GM21528 (cell line): ENCODE results near the gene BCL2.
"Not testable (repeated sequence)": the region's sequence is repeated elsewhere in the genome, so short reads cannot be mapped to it uniquely, and the experiment has no call there.

Experiments
- ATAC-seq: cut with Tn5 transposase; IDR thresholded peaks from one replicate; pipeline ENCODE4 v1.9.1; 2021; ENCODE audit warnings: mild to moderate bottlenecking, moderate library complexity; ENCODE audit not compliant: unreplicated experiment, low FRiP score

The BCL2 gene

DNA sequence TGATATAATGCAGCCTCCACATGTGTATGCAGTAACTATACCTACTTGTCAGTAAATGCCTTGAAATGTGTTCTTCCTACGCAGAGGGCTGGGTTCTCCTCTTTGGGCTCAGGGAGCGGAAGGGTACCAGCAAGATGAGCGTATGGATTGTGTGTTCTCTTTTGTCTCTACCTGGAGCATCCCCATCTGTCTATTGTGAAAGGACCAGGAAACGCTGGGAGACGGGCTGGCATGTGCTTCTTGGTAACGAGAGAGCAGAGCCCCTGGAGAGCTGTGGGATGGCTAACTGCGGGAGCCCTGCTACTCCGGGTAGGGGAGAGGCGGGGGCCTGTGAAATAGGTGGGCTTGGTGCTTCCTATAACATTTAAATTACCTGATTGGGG lies 80.9 kb downstream of the BCL2 start:
- no peak for ATAC-seq

GRCh38 chr18:63237881-63238692 lies 81.5 kb downstream of the BCL2 start:
- ATAC-seq: no peak

DNA sequence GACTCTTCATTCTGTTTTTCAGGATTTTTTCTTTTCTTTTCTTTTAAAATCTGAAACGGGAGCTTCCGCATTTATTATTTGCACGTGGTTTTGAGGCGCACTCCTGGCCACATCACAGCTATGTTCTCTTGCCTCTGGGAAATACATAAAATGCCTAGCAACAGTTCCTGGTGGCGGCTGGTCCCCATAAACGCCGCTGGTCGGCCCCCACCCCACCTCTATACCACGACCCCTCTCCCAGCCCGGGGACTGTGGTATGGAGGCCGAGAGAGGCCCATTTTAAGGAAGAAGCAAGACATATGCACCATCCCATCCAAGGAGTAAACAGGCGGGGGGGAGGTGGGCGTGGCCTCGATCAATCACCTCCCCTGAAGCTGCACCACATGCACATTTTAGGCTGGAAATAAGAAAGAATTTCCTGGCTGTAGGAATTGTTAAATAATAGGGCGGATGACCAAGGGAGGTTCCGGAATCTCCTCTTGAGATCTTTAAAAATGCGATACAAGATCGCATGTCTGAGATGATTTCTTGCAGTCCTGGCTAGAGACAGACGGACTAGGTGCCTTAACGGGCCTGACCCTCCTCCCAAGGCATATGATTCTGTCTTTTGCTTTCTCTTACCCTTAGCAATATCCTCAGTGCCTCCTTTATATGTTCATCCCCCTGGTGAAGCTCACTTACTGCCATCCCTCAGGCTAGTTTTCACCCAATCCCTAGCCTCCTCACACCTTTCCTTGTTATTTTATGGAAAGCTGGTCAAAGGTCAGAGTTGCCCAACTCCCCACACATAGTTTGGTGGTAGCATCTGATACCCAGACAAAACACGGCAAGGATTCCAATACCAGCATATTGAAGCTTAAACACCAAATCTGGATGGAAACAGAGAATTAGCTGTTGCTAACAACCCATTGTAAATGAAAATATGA lies 82.4 kb downstream of the BCL2 start:
- no peak for ATAC-seq

- no peak for ATAC-seq
Observed at GRCh38 chr18:63236406-63236805, 83.2 kb downstream of the BCL2 start.

GRCh38 chr18:63235920-63236319 lies 83.6 kb downstream of the BCL2 start:
- not testable (repeated sequence) for ATAC-seq

DNA sequence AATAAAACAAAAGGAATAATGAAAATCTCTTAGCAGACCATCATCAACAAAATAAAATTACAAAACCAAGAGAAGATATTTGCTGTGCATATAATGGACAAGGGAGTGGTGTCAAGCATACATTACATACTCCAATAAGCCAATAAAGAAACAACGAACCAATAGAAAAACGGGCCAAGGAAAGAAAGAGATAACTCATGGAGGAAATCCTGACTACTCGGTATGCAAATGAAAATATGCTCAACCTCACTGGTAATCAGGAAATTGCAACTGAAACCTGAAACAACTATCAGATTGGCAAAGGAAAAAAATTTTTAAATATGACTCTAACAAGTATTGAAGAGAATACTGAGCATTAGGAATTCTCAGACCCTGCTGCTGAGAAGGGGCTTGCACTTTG lies 84.7 kb downstream of the BCL2 start:
- ATAC-seq: no peak

- ATAC-seq: no peak
Observed at GRCh38 chr18:63234432-63234831, 85.1 kb downstream of the BCL2 start.

- ATAC-seq: no peak
Observed at GRCh38 chr18:63233334-63233733, 86.2 kb downstream of the BCL2 start.

DNA sequence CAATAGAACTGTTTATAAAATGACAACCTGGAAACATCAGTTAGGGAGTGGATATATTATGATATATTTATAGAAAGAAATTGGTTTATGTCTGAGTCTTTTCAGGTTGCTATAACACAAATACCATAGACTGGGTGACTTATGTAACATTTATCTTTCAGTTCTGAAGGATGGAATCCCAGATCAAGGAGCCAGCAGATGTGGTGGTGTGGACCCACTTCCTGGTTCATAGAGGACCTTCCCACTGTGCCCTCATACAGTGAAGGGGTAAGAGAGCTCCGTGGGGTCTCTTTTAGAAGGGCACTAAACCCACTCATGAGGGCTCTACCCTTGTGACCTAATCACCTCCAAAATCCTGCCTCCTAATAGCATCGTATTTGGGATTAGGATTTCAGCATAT lies 86.7 kb downstream of the BCL2 start:
- ATAC-seq: no peak

DNA sequence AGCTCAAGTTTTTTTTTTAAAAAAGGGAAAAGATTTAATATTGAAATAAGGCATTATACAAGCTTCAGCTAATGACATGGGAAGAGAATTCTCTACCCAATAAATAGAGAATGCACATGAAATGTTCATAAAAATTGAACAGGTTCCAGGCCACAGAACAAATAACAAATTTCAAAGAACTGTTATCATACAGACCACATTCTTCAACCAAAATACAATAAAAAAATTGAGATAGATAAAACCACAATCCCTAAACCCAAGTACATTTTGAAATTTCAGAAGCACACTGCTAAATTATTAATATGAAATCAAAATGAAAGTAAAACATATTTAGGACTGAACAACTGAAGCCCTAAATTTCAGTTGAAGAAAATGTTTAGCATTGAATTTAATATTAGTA lies 89.6 kb downstream of the BCL2 start:
- no peak for ATAC-seq

GRCh38 chr18:63225434-63225833 lies 94.1 kb downstream of the BCL2 start:
- no peak for ATAC-seq

DNA sequence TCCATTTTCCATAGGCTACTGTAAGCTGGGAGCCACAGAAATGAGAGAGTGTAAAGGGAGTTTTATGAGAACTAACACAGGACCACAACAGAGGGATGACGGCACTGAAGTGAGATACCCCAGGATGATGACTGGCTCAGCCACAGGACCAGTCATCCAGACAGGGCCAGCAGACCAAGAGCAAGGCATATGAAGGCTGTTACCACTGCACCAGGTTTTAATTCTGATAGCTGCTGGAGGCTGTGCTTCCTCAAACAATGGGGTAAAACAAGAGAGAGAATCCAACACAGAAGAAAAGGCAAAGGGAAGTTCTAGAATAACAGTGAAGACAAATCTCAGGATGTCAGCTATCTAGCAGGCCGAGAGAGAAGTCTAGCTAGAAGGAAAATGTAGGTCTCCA lies 94.9 kb downstream of the BCL2 start:
- no peak for ATAC-seq

GRCh38 chr18:63223837-63224236 lies 95.7 kb downstream of the BCL2 start:
- ATAC-seq: no peak

DNA sequence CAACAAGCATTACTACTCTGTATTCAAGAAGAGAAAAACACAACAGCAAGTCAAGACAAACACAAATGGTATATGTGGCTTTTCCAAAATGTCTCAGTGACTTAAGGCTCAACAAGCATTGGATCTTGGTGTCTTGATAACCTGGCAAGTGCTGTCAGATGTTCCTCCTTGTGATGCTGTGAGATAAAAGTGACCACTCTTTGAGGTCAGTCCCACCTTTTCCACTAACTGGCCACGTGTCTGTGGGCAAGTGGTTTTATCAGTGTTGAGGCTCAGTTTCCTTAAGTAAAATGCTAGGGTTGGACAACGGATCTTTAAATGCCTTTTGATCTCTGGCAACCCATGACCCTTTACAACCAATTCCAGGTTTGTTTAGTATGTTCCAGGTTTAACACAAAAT lies 98.7 kb downstream of the BCL2 start:
- ATAC-seq: no peak

- ATAC-seq: no peak
Observed at GRCh38 chr18:63218472-63218871, 101.1 kb downstream of the BCL2 start.

DNA sequence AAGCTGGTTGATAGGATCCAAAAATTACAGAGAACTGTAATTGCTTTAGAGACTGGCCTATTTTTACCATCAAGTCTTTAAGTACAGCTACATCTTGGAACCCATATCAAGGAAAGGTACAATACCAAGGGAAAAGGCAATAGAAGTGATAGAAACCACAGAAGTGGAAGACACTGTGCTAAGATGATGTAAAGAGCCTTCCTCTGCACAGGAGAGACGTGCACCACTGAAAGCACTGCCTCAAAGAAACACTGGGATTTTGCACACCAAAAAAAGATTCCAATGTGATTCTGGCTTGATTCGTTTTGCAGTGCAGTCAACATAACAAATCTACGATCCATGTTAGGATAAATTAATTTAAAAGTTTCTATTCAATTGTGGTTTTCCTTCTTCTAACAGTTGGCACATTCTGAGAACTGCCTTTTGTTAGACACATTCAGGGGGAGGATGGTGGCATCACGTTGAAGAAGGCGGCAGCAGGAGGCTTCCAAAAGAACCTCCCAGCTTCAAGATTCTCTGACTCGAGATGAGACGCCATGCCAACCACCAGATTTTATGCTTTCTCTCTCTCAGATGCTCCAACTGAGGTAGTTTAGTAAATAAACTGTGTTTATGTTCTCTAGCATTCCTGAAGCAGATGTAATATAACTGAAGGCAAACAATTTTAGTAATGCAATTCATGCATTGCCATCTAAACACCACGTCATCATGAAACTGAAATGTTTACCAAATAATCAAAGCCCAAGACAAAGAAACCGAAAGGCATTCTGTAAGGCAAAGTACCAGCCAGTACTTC lies 102.9 kb downstream of the BCL2 start:
- ATAC-seq: no peak

DNA sequence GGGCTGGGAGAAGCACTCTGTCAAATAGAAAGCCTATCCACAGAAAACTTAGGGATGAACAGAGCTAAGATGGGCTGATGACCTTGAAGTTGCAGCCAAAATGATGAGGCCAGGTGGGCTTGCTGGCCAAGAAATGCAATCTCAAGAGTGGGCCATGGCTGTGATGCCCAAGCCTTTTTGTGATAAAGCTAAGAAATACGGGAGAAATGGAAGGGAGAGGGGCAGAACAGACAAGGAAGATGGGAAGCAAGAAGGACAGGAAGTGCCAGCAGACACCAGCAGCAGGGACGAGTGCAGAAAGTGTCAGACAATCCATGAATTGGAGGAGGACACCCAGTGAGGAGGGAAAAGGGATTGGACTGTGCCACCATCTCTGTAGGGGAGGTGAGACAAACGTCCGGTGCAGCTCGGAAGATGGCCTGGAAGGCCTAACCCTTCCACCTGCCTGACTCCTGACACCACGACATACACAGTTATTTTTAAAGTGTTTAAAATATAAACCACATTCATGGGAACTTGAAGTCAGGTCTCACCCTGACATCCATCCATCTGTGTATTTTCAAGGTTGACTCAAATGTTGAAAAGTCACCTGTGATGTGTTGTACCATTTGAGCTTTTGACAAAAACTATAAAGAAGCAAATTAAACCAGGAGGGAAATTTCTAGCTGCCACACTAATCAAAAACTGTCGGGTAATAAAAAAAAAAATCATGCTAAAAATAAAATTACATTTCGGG lies 105.5 kb downstream of the BCL2 start:
- ATAC-seq: no peak

DNA sequence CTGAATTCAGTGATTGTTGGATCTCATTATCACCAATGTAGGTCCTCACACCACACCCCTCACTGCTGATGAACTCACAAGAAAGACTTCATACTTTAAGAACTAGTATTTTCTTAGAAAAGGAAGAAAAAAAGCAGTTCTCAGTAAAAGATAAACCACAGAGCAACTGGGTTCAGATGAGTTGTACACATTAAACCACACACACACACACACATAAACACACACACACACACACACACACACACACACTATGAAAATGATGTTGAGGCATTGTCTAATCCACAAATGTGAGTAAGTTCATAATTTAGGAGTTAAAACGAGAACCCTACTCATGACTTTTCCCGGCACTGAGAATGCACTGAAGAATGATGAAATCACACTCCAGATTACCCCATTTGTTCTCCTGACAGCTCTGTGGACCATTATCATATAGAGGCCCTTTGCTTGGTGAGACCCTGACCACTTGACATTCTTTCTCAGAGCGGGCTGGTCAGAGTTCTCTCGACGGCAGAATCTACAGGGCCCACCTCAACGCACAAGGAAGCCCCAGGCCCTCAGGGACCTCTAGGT lies 106.2 kb downstream of the BCL2 start:
- ATAC-seq: no peak

DNA sequence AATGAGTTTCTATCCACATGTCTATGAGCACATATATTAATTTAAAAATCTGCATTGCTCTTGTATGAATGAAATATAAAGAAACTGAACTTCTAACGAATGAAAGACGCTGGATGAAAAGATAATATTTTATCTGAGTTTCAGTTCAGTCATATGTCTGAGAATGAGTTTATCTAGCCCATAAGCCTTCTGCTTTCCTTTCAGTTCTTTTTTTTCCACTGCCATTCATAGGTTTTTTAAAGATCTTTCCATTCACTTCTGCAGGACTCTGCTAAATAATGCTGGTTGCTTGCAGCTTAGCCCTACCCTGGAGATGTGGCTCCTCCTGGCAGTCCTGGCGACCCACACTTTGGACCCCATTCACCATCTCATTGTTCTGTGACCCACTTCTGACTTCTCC lies 109.0 kb downstream of the BCL2 start:
- ATAC-seq: no peak

GRCh38 chr18:63208676-63209075 lies 110.9 kb downstream of the BCL2 start:
- no peak for ATAC-seq
